ENCODE measurements around the gene HNRNPK. TPM values are rescaled to one million over a fixed set of nuclear protein-coding genes. Genes with fewer than 3 reads are reported as not detected.

The HNRNPK gene
- total RNA-seq, 6 experiments from 2014 or later, result 175 to 292 (median 237) TPM

DNA sequence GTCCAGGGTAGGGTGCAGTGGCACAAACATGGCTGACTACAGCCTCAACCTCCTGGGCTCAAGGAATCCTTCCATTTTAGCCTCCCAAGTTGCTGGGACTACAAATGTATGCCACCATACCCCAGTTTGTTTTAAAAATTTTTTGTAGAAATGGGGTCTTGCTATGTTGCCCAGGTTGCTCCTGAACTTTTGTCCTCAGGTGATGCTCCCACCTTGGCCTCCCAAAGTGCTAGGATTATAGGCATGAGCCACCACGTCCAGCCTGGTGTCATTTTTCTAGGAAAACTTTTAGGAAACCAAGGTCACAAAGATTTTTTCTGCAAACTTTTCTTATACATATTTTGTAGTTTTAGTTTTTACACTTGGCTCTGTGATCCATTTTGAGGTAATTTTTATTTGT lies 11.3 kb upstream of the HNRNPK start:
- Histone ChIP-seq H3K27me3 (no peaks in the 10 kb centered on the region), H3K4me3 (no peak overlapping the region), H3K27ac (no peak overlapping the region), H3K9me3 (no peaks in the 10 kb centered on the region), H3K4me1 (peaks cover 0 to 18% (median 8%) of the 10 kb centered on the region in 4 donors), H3K36me3 (no peaks in the 10 kb centered on the region)
- no peak for ATAC-seq
- no peak for TF ChIP-seq POLR2A (IDR thresholded peaks at IDR 0.05)
- TF ChIP-seq, protein P1, sequence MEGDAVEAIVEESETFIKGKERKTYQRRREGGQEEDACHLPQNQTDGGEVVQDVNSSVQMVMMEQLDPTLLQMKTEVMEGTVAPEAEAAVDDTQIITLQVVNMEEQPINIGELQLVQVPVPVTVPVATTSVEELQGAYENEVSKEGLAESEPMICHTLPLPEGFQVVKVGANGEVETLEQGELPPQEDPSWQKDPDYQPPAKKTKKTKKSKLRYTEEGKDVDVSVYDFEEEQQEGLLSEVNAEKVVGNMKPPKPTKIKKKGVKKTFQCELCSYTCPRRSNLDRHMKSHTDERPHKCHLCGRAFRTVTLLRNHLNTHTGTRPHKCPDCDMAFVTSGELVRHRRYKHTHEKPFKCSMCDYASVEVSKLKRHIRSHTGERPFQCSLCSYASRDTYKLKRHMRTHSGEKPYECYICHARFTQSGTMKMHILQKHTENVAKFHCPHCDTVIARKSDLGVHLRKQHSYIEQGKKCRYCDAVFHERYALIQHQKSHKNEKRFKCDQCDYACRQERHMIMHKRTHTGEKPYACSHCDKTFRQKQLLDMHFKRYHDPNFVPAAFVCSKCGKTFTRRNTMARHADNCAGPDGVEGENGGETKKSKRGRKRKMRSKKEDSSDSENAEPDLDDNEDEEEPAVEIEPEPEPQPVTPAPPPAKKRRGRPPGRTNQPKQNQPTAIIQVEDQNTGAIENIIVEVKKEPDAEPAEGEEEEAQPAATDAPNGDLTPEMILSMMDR (IDR thresholded peaks at IDR 0.05), result no peak
- intact Hi-C loops (cut with DNase I), result no loop called here
- DNase-seq, result no peak
- 71% methylated on average over 1 of the region's 1 CpG for WGBS (ENCODE audit: insufficient coverage, low coverage, low lambda C conversion rate, missing lambda C conversion rate)

DNA sequence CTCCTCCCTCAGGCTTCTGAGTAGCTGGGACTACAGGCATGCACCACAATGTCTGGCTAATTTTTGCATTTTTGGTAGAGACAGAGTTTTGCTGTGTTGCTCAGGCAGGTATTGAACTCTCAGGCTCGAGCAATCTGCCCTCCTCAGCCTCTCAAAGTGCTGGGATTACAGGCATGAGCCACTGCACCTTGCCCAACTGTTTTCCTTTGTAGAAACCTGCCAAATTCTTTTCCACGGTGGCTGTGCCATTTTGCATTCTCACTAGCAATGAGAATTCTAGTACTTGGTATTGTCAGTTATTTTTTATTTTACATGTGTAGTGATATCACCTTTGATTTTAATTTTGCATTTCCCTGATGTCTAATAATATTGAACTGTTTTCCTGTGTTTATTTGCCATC lies 8.4 kb upstream of the HNRNPK start:
- intact Hi-C loops (cut with DNase I), result no loop called here
- ATAC-seq (peak; percentile 40 to 71 (median 50)), DNase-seq (no peak)
- H3K4me3 ChIP-seq, result no peak overlapping the region
- TF ChIP-seq, protein P1 (IDR thresholded peaks at IDR 0.05), result no peak
- TF ChIP-seq POLR2A (IDR thresholded peaks at IDR 0.05), result no peak
- H3K27ac ChIP-seq, result no peak overlapping the region
- H3K27me3 ChIP-seq, result no peaks in the 10 kb centered on the region
- no peaks in the 10 kb centered on the region for H3K36me3 ChIP-seq
- peaks cover 0 to 21% (median 9%) of the 10 kb centered on the region in 4 donors for H3K4me1 ChIP-seq
- 40% methylated on average over 2 of the region's 2 CpGs for WGBS (ENCODE audit: insufficient coverage, low coverage, low lambda C conversion rate, missing lambda C conversion rate)
- no peaks in the 10 kb centered on the region for H3K9me3 ChIP-seq

DNA sequence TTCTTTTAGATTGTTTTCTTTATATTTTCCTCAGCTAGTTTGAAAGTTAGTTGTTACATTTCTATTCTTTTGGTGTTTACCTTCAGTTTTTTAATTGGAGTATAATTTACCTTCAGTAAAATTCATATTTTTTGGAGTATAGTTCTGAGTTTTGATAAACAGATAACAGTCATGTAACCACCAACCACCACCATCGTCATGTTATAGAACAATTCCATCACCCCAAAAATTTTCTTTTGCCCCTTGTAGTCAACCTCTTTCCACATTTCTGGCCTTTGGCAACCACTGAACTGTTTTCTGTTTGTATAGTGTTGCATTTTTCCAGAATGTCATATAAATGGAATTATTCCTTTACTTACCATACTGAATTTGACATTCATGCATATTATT lies 7.4 kb upstream of the HNRNPK start:
- no peak for TF ChIP-seq POLR2A (IDR thresholded peaks at IDR 0.05)
- TF ChIP-seq, protein P1 (IDR thresholded peaks at IDR 0.05), result no peak
- intact Hi-C loops (cut with DNase I), result no loop called here
- H3K27ac ChIP-seq, result peak overlapping the region in 2 of 3 donors; percentile 11 to 47
- peaks cover 0 to 21% (median 7%) of the 10 kb centered on the region in 4 donors for H3K4me1 ChIP-seq
- no peaks in the 10 kb centered on the region for H3K27me3 ChIP-seq
- no peak overlapping the region for H3K4me3 ChIP-seq
- ATAC-seq (no peak), DNase-seq (no peak)
- H3K36me3 ChIP-seq, result no peaks in the 10 kb centered on the region
- 80% methylated on average over 1 of the region's 1 CpG for WGBS (ENCODE audit: insufficient coverage, low coverage, low lambda C conversion rate, missing lambda C conversion rate)
- H3K9me3 ChIP-seq, result no peaks in the 10 kb centered on the region

DNA sequence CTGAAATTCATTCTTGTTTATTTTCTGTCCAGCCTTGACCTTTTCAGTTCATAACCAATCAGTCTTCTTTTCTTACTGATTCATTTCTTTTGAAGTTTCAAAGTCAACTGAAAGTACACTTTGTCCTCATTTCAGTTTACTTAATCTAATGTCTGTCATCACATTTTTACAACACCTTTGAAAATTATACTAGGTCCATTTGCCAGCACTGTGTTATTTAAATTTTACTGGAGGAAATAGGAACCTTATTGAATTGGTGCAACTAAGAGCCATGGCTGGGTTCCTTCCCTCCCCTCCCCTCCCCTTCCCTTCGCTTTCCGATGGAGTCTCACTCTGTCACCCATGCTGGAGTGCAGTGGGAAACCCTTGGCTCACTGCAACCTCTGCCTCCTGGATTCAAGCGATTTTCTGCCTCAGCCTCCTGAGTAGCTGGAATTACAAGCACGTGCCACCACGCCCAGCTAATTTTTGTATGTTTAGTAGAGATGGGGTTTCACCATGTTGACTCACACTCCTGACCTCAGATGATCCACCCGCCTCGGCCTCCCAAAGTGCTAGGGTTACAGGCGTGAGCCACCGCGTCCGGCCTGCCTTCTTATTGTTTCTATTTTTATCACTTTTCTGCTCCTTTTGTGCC lies 6.9 kb upstream of the HNRNPK start:
- peak; percentile 56 to 79 (median 76) for ATAC-seq
- peak overlapping the region in 2 of 3 donors; percentile 11 to 47 for H3K27ac ChIP-seq

More for the DNA sequence above, 6.9 kb upstream of the HNRNPK start:
- Histone ChIP-seq H3K9me3 (no peaks in the 10 kb centered on the region), H3K36me3 (no peaks in the 10 kb centered on the region), H3K4me1 (peaks cover 0 to 16% (median 5%) of the 10 kb centered on the region in 4 donors), H3K27me3 (no peaks in the 10 kb centered on the region), H3K4me3 (no peak overlapping the region)
- intact Hi-C loops (cut with DNase I), result no loop called here
- 26% methylated on average over 11 of the region's 11 CpGs for WGBS (ENCODE audit: insufficient coverage, low coverage, low lambda C conversion rate, missing lambda C conversion rate)
- DNase-seq, result no peak
- TF ChIP-seq, protein P1 (IDR thresholded peaks at IDR 0.05), result no peak
- TF ChIP-seq POLR2A (IDR thresholded peaks at IDR 0.05), result no peak

Measured in right lobe of liver (tissue), 6 donors.